Measurements from ENCODE around the gene SLC23A1. TPM values are rescaled to one million over a fixed set of nuclear protein-coding genes. Genes with fewer than 3 reads are reported as not detected.

Gene SLC23A1
- total and polyA plus RNA-seq, 2 of the 13 experiments (the other 11 are each of a cell fraction or from before 2014, with no cell fraction given) = 6.0 to 6.6 TPM

- H3K9me3 ChIP-seq (ENCODE audit: low read length) = no peaks in the 10 kb centered on the region
- DNase-seq (ENCODE audit: low spot score) (no peak), FAIRE-seq (no peak), ATAC-seq (no peak)
- no peak overlapping the region for H3K9ac ChIP-seq (ENCODE audit: insufficient read depth, low read depth, low read length)
- no peak overlapping the region for H3K4me2 ChIP-seq (ENCODE audit: low read depth, low read length)
- in situ Hi-C loops (cut with HindIII; ENCODE audit: extremely low pct_ligation_motif_present, low pct_unique_long_range_greater_than_20kb) = no loop called here
- CTCF ChIA-PET (ENCODE audit: low intra/inter-chr PET ratio, low total read pairs) = no interaction called here
- no peaks in the 10 kb centered on the region for H3K79me2 ChIP-seq (ENCODE audit: insufficient read depth, low read length)
- TF ChIP-seq ZNF616 (CRISPR knock-in tag; IDR thresholded peaks at IDR 0.05; ENCODE audit: low read depth) (no peak), HNRNPLL (IDR thresholded peaks at IDR 0.05; ENCODE audit: low read depth, low read length, poor library complexity, severe bottlenecking) (no peak), NR2F2 (IDR thresholded peaks at IDR 0.05; ENCODE audit: borderline replicate concordance, low read depth) (no peak), EEA1 (CRISPR knock-in tag; IDR thresholded peaks at IDR 0.05; ENCODE audit: borderline replicate concordance) (no peak), ZNF562 (CRISPR knock-in tag; IDR thresholded peaks at IDR 0.05; ENCODE audit: borderline replicate concordance) (no peak), SP5 (CRISPR knock-in tag; IDR thresholded peaks at IDR 0.05; ENCODE audit: borderline replicate concordance, low read depth) (no peak), CEBPB (IDR thresholded peaks at IDR 0.05; ENCODE audit: borderline replicate concordance, low read depth, low read length) (no peak), SRSF1 (optimal IDR thresholded peaks at IDR 0.05; ENCODE audit: low read depth, low read length) (no peak), IKZF1 (IDR thresholded peaks at IDR 0.05) (no peak), CBX1 (IDR thresholded peaks at IDR 0.05; ENCODE audit: low read depth) (no peak), PCBP2 (optimal IDR thresholded peaks at IDR 0.05; ENCODE audit: low read depth, low read length, poor library complexity, severe bottlenecking) (no peak), MATR3 (CRISPR knock-in tag; IDR thresholded peaks at IDR 0.05) (no peak), SMARCE1 (IDR thresholded peaks at IDR 0.05; ENCODE audit: borderline replicate concordance) (no peak), ZNF296 (CRISPR knock-in tag; conservative IDR thresholded peaks at IDR 0.05) (no peak), KDM3A (CRISPR knock-in tag; IDR thresholded peaks at IDR 0.05; ENCODE audit: low read depth) (no peak), ZNF605 (CRISPR knock-in tag; IDR thresholded peaks at IDR 0.05) (no peak)
- TF ChIP-seq, protein P1, sequence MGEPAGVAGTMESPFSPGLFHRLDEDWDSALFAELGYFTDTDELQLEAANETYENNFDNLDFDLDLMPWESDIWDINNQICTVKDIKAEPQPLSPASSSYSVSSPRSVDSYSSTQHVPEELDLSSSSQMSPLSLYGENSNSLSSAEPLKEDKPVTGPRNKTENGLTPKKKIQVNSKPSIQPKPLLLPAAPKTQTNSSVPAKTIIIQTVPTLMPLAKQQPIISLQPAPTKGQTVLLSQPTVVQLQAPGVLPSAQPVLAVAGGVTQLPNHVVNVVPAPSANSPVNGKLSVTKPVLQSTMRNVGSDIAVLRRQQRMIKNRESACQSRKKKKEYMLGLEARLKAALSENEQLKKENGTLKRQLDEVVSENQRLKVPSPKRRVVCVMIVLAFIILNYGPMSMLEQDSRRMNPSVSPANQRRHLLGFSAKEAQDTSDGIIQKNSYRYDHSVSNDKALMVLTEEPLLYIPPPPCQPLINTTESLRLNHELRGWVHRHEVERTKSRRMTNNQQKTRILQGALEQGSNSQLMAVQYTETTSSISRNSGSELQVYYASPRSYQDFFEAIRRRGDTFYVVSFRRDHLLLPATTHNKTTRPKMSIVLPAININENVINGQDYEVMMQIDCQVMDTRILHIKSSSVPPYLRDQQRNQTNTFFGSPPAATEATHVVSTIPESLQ (CRISPR knock-in tag; conservative IDR thresholded peaks at IDR 0.05) = no peak
- H3K4me3 ChIP-seq (replicated peaks in 1 of 3; ENCODE audit: insufficient read depth in 1 of 3, low read depth in 2 of 3, low read length in 3 of 3) = no peak overlapping the region
- H4K20me1 ChIP-seq (ENCODE audit: insufficient read depth, low read length) = no peaks in the 10 kb centered on the region
- H3K27ac ChIP-seq (ENCODE audit: extremely low read length, insufficient read depth, low read length) = no peak overlapping the region
- H3K36me3 ChIP-seq (replicated peaks in 1 of 2; ENCODE audit: control insufficient read depth in 1 of 2, insufficient read depth in 2 of 2, low read length in 2 of 2) = no peaks in the 10 kb centered on the region; a peak in 1 of 5 replicates
- no peaks in the 10 kb centered on the region for H3K27me3 ChIP-seq (ENCODE audit: control insufficient read depth in 1 of 2, insufficient read depth in 2 of 2, low read length in 2 of 2)
- BruUV-seq (replicated peaks) = no TSS peak
- H2AFZ ChIP-seq (ENCODE audit: low read length) = no peak overlapping the region
- peaks cover 39% of the 10 kb centered on the region for H3K4me1 ChIP-seq (ENCODE audit: insufficient read depth, low read length)
- POLR2A ChIA-PET = no interaction called here
- intact Hi-C loops (cut with micrococcal nuclease; ENCODE audit: unreplicated experiment) = no loop called here
- WGBS (ENCODE audit: low lambda C conversion rate) = 84% methylated on average over 7 of the region's 8 CpGs
Observed at GRCh38 chr5:139415221-139415861, 32.2 kb upstream of the SLC23A1 start.

Data from HepG2 (cell line).